ENCODE data around the gene CLTC.
"Not testable (repeated sequence)": the region's sequence is repeated elsewhere in the genome, so short reads cannot be mapped to it uniquely, and the experiment has no call there.

The CLTC gene

DNA sequence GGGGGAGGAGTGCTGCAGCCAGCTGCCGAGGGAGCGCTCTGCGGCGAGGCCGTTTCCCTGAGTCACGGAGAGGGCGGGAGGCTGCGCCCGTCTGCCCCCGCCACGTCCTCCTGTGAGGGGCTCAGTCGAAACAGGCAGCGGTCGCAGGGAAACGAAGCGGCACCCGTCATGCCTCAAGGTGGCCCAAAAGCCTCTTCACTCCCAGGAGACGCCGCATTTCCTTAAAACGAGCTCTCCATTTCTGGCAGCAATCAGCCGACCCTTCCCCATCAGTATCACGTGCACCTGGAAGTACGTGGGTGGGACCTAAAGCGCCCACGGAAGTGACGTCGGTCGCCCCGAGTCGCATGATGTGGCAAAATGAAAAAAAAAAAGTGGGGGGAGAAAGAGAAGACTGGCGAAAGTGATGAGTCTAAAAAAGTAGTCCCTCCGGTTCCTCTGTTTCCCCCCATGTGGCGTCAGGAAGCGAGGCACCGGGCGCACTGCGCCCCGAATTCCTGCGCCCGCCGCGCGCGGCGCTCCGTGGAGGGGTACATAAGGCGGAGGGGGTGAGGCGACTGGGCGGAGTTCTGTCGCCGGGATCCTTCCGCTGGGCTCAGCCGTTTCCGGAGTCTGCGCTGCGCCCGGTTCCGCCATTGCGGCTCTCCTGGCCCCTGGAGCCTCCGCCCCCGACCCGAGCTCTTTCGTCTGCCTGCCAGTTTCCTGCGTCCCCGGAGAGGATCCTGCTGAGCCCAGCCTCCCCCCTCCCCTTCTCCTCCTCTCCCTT is at the start of gene CLTC:
TSS of gene CLTC (plus strand) at position 598 of the 766 bp plus-strand sequence. CDS start 237 bp downstream, outside the sequence.
- peak; percentile 81 for DNase-seq (ENCODE audit: low read depth)

DNA sequence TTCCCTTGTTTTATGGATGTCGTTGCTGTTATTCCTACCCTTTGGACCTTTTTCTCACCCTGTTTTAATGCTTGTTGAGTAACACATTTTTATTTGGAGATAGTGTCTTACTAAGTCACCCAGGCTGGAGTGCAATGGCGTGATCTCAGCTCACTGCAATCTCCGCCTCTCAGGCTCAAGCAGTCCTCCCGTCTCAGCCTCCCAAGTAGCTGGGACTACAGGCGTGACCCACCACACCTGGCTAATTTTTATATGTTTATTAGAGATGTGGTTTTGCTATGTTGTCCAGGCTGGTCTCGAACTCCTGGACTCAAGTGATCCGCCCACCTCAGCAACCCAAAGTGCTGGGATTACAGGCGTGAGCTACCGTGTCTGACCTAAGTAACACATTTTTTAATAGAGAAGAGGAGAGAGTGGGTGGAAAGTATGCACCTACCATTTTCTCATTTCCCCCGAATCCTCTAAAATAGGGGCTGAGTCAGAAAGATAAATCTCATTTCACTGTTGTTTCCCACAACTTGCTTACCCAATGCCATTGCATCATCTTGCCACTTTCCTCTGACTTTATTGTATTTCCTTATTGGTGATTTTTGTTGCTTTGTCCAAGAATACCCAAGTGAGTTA is 47.3 kb upstream of the CLTC start:
- no peak for DNase-seq (ENCODE audit: low read depth)

- DNase-seq (ENCODE audit: low read depth), result not testable (repeated sequence)
Measured at GRCh38 chr17:59584168-59584567, 35.5 kb upstream of the CLTC start.

DNA sequence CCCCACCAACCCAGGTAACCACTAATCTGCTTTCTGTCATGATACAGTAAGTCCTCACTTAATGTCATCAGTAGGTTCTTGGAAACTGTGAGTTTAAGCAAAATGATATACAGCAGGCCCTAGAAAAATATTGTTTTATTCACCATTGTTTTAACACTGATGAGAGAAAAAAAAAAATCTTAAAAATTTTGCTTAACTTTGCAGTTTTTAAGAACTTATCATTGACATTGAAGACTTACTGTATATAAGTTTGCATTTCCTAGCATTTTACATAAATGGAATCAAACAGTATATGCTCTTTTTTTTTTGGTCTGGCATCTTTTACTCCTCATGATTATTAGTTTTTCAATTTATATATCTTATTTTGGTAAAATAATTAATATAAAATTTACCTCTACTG is 19.5 kb upstream of the CLTC start:
- no peak for DNase-seq (ENCODE audit: low read depth)

DNA sequence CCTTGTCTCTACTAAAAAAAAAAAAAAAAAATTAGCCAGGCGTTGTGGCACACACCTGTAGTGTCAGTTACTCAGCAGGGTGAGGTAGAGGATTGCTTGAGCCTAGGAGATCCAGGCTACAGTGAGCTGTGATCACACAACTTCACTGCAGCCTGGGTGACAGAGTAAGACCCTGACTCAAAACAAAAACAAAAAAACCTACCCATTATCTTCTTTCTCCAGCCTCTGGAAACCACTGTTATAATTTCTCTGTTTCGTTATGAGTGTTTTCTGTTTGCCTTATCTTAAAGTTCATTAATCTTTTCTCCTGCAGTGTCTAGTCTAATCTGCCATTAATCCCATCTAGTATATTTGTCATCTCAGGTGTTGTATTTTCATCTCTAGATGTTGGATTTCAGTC is 18.6 kb upstream of the CLTC start:
- DNase-seq (ENCODE audit: low read depth), result no peak

GRCh38 chr17:59607061-59607460 is 12.6 kb upstream of the CLTC start:
- no peak for DNase-seq (ENCODE audit: low read depth)

GRCh38 chr17:59607817-59608403 is 11.8 kb upstream of the CLTC start:
- DNase-seq (ENCODE audit: low read depth), result no peak

DNA sequence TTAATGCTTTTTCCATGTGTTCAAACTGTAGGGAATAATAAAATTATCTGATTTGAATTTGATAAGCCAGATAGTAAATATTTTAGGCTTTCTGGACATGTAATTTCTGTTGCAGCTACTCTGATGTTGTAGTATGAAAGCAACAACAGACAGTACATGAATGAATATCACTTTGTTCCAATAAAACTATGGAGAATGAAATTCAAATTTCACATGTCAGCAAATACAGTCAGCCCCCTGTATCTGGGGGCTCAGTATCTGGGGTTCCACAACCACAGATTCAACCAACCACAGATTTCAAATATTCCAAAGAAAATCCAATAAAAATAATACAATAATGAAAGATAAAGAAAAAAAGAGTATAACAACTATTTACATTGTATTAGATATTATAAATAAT is 8.2 kb upstream of the CLTC start:
- no peak for DNase-seq (ENCODE audit: low read depth)

DNA sequence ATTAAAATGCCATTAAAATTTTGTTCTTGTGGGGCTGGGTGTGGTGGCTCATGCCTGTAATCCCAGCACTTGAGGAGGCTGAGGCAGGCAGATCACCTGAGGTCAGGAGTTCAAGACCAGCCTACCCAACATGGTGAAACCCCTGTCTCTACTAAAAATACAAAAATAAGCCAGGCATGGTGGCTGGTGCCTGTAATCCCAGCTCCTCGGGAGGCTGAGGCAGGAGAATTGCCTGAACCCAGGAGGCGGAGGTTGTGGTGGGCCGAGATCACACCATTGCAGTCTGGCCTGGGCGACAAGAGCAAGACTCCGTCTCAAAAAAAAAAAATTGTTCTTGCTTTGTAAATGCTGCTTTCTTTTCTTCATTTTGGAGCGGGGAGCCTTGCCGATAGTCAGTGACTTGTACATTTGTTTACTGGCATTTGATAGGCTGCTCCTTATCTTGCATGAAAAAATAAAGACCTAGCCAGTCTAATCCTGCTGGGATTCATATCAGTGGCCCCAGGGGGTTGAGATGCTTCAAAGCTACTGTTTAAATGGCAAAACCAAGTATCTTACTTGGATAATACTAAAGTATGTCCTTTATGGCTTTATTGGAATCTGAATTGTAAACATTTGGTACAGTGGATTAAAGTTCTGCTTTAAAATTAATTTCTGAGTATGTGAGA is 3.3 kb upstream of the CLTC start:
- no peak for DNase-seq (ENCODE audit: low read depth)

- DNase-seq (ENCODE audit: low read depth), result no peak
Measured at GRCh38 chr17:59617156-59617732, 2.5 kb upstream of the CLTC start.

GRCh38 chr17:59619035-59619297 is 729 bp upstream of the CLTC start:
- no peak for DNase-seq (ENCODE audit: low read depth)

DNA sequence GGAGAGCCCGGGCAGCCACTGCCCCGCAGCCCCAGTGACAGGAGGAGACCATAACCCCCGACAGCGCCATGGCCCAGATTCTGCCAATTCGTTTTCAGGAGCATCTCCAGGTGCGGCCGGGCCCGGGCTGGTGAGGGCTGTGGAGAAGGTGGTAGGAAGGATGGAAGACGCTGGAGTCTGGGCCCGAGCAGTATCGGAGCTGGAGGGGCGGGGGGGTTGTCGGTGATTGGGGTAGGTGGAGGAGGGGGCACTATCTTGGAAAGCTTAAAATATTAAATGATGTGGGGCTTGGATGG is 317 bp downstream of the CLTC start:
- DNase-seq (ENCODE audit: low read depth), result no peak

- peak; percentile 15 for DNase-seq (ENCODE audit: low read depth)
Measured at GRCh38 chr17:59620518-59621259, 994 bp downstream of the CLTC start.

- no peak for DNase-seq (ENCODE audit: low read depth)
Measured at GRCh38 chr17:59621771-59622170, 2.1 kb downstream of the CLTC start.

DNA sequence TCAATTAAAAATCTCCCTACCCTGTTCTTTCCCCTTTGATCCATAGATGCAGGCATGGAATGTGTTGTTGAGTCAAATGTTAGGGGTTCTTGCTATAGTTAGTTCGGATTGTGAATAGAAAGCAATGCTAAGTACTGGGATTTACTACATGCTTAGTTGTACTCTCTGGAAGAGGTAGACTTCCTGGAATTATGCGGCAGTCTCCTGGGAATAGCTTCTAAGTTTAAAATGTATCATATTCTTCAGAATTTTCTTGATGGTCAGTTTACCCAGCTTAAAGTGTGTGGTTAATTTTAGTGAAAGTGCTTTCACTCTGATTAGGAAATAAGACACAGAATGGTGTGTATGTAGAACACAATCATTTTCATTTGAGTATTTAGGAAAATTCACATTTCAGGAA is 3.5 kb downstream of the CLTC start:
- no peak for DNase-seq (ENCODE audit: low read depth)

DNA sequence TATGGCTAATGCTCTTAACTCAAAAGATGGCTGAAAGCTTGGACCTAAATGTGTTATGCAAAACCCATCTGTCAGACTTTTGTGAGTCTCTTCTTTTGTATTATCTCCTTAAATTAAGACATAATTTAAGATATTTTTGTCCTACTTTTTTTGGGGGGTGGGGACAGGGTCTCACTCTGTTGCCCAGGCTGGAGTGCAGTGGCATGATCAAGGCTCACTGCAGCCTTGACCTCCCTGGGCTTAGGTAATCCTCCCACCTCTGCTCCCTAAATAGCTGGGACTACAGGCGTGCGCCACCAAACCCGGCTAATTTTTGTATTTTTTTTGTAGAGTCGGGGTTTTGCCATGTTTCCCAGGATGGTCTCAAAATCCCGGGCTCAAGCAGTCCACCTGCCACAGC is 7.1 kb downstream of the CLTC start:
- no peak for DNase-seq (ENCODE audit: low read depth)

GRCh38 chr17:59627274-59627673 is 7.6 kb downstream of the CLTC start:
- DNase-seq (ENCODE audit: low read depth), result no peak

- DNase-seq (ENCODE audit: low read depth), result no peak
Measured at GRCh38 chr17:59627770-59628171, 8.1 kb downstream of the CLTC start.

DNA sequence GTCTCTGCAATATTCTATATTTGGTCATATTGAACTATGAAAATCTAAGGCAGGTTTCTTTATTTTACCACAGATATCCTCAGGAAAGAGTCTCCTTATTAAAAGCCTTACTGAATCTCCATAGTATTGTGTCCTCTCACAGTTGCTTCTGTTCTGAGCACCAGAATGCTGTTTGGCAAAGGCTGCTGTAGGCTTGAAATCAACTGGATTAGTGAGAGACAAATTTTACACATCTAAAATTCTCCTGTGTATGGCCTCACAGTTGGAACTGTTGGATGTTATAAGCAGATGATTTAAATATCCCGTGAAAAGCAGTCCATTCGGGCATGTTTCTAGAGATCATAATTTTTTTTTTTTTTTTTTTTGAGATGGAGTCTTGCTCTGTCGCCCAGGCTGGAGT is 9.5 kb downstream of the CLTC start:
- DNase-seq (ENCODE audit: low read depth), result no peak

DNA sequence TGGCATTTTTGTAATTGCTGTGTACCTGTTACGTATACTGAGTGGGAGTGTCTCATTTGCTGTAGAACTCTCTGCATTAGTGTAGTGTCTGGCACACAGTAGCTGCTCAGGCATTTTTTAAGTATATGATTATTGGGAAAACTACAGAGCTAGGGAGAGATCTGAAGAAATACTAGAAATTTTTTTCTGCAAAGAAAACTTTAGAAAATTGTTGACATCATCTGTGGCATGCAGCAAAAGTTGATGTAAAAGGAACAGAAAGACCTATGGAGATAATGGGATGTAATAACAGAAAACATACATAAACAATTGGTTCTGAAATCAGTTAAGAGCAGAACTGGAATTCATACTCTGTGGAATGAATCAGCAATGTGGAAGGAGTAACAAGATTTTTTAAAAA is 11.6 kb downstream of the CLTC start:
- no peak for DNase-seq (ENCODE audit: low read depth)

DNA sequence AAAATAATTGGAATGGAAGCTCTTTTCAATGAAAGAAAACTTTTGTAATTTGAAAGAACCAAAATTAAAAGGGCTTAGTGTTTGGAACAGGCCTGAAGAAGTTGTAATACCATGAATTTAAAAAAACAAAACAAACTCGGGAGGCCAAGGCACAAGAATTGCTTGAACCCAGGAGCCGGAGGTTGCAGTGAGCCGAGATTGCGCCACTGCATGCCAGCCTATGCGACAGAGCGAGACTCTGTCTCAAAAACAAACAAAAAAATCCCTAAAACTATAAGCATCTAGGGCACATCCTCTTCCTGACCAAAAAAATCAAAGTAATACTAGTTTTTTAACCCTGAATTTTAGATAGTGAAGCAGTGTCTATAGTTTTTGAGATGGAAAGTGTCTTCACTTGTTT is 12.7 kb downstream of the CLTC start:
- no peak for DNase-seq (ENCODE audit: low read depth)

- no peak for DNase-seq (ENCODE audit: low read depth)
Measured at GRCh38 chr17:59633658-59634359, 14.1 kb downstream of the CLTC start.
